Suprapubic skin (tissue), 4 donors: Measurements from ENCODE around the gene UGT2A2. TPM values are rescaled to one million over a fixed set of nuclear protein-coding genes. Genes with fewer than 3 reads are reported as not detected.
"Not testable (repeated sequence)": the region's sequence is repeated elsewhere in the genome, so short reads cannot be mapped to it uniquely, and the experiment has no call there.

Experiments used
- DNase-seq, 2 donors: peaks; one replicate each; pipeline ENCODE4 v3.0.0-alpha.2; 2019; ENCODE audit warnings: low spot score in 2 of 2
- H3K27ac ChIP-seq: fragments of 200-600 bp; sonication (generic); one replicate; pipeline ENCODE4 v1.5.1; 2019
- H3K27me3 ChIP-seq: fragments of 200-600 bp; sonication (generic); one replicate; pipeline ENCODE4 v1.5.1; 2019
- H3K36me3 ChIP-seq: fragments of 200-600 bp; sonication (generic); one replicate; pipeline ENCODE4 v1.5.1; 2019
- H3K4me1 ChIP-seq: fragments of 200-600 bp; sonication (generic); one replicate; pipeline ENCODE4 v1.5.1; 2019
- H3K4me3 ChIP-seq: fragments of 200-600 bp; sonication (generic); one replicate; pipeline ENCODE4 v1.5.1; 2019; ENCODE audit warnings: mild to moderate bottlenecking
- H3K9me3 ChIP-seq: fragments of 200-600 bp; sonication (generic); one replicate; pipeline ENCODE4 v1.5.1; 2019
- EP300 ChIP-seq: sonication (generic); formaldehyde crosslinking; IDR thresholded peaks from one replicate; pipeline ENCODE4 v1.6.1; 2017; ENCODE audit warnings: antibody characterized with exemption
- POLR2A ChIP-seq, 2 donors: fragments of 450-650 bp; IDR thresholded peaks; one replicate each; pipeline ENCODE4 v1.6.1; 2017; ENCODE audit warnings: antibody characterized with exemption in 2 of 2, mild to moderate bottlenecking in 2 of 2, moderate library complexity in 2 of 2
- POLR2AphosphoS5 ChIP-seq, 3 donors: sonication (generic); formaldehyde crosslinking; IDR thresholded peaks; one replicate each; pipeline ENCODE4 v1.6.1; 2017; ENCODE audit warnings: antibody characterized with exemption in 3 of 3
- WGBS: methylation state at CpG from one replicate; pipeline ENCODE4 v1.1.5; 2018; 5-methylcytosine and 5-hydroxymethylcytosine counted together
- total RNA-seq, 4 donors: library from RNA; depleted of rRNA; stranded (reverse); fragments of >200 nt; gene quantifications; one replicate each; pipeline ENCODE4 v1.1.0, GENCODE V29; 2016
- TF ChIP-seq, protein P1 (sequence below), 2 donors: fragments of 200-600 bp in 1 of 2; fragments of 450-650 bp in 1 of 2; sonication (generic) in 1 of 2; IDR thresholded peaks; one replicate each; pipeline ENCODE4 v1.5.1; 2016 to 2019; ENCODE audit warnings: antibody characterized with exemption in 2 of 2, mild to moderate bottlenecking in 1 of 2, moderate library complexity in 1 of 2

UGT2A2 gene
- not detected for total RNA-seq

DNA sequence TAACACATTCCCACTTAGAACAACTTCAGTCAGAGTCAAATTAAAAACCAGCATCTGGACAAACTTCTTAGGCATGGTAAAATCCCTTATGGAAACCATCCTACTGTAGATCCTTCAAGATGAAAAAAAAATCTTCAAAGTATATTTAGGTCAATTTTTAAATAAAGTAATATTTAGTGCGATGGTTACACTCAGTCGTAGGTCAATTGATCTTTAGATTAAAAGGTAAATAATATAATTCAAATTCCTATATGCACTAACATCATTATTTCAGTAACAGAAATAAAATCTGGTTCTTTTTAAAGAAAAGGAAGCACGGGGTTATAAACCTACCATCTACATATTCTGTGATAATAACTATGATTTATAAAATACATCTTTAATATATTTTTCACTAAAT is at the start of gene UGT2A2:
Gene UGT2A2, minus strand, starts transcription at position 101 of the 400 bp plus-strand sequence. Its CDS starts 2 bp downstream, at position 99.
- TF ChIP-seq POLR2A (IDR thresholded peaks at IDR 0.05) (no peak), EP300 (no peak), POLR2AphosphoS5 (IDR thresholded peaks at IDR 0.05) (no peak)
- TF ChIP-seq, protein P1, sequence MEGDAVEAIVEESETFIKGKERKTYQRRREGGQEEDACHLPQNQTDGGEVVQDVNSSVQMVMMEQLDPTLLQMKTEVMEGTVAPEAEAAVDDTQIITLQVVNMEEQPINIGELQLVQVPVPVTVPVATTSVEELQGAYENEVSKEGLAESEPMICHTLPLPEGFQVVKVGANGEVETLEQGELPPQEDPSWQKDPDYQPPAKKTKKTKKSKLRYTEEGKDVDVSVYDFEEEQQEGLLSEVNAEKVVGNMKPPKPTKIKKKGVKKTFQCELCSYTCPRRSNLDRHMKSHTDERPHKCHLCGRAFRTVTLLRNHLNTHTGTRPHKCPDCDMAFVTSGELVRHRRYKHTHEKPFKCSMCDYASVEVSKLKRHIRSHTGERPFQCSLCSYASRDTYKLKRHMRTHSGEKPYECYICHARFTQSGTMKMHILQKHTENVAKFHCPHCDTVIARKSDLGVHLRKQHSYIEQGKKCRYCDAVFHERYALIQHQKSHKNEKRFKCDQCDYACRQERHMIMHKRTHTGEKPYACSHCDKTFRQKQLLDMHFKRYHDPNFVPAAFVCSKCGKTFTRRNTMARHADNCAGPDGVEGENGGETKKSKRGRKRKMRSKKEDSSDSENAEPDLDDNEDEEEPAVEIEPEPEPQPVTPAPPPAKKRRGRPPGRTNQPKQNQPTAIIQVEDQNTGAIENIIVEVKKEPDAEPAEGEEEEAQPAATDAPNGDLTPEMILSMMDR (IDR thresholded peaks at IDR 0.05), result no peak
- no peak within 1 kb of the TSS for H3K4me3 ChIP-seq
- no peaks in the 10 kb centered on the region for H3K36me3 ChIP-seq
- no peaks in the 10 kb centered on the region for H3K27me3 ChIP-seq
- no peak for DNase-seq
- H3K27ac ChIP-seq, result no peak within 1 kb of the TSS
- H3K4me1 ChIP-seq, result no peaks in the 10 kb centered on the region
- 92% methylated on average over 3 of the region's 3 CpGs for WGBS
- no peaks in the 10 kb centered on the region for H3K9me3 ChIP-seq

DNA sequence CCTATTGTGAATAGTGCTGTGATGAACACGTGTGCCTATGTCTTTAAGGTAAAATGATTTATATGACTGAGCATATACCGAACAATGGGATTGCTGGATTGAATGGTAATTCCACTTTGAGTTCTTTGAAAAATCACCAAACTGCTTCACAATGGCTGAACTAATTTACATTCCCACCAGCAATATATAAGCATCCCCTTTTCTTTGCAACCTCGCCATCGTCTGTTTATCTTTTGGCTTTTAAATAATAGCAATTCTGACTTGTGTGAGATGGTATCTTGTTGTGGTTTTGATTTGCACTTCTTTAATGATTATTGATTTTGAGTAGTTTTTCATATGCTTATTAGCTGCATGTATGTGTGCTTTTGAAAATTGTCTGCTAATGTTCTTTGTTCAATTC is 45.4 kb upstream of the UGT2A2 start:
- Histone ChIP-seq H3K27me3 (no peaks in the 10 kb centered on the region), H3K27ac (no peak overlapping the region), H3K4me1 (peaks cover 2% of the 10 kb centered on the region), H3K4me3 (no peak overlapping the region), H3K36me3 (no peaks in the 10 kb centered on the region), H3K9me3 (no peaks in the 10 kb centered on the region)
- 63% methylated on average over 4 of the region's 4 CpGs for WGBS
- TF ChIP-seq, protein P1 (IDR thresholded peaks at IDR 0.05), result no peak
- TF ChIP-seq POLR2AphosphoS5 (IDR thresholded peaks at IDR 0.05) (no peak), POLR2A (IDR thresholded peaks at IDR 0.05) (no peak), EP300 (no peak)
- no peak for DNase-seq

DNA sequence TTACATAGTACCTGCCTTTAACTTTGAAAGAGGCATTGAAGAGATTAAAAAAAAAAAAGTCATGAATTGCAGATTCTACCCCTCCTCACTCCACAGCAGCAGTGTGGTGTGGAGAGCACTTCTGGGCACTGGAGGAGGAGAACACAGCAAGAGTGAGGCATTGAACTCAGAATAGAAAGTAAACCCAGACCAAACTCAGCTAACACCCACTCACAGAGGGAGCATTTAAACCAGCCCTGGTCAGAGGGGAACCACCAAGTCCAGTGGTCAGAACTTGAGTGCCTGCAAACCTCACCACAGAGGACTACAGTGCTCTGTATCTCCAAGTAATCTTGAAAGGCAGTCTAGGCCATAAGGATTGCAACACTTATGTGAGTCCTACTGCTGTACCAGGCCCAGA is 29.2 kb upstream of the UGT2A2 start:
- DNase-seq, result no peak
- no peaks in the 10 kb centered on the region for H3K4me1 ChIP-seq

DNA sequence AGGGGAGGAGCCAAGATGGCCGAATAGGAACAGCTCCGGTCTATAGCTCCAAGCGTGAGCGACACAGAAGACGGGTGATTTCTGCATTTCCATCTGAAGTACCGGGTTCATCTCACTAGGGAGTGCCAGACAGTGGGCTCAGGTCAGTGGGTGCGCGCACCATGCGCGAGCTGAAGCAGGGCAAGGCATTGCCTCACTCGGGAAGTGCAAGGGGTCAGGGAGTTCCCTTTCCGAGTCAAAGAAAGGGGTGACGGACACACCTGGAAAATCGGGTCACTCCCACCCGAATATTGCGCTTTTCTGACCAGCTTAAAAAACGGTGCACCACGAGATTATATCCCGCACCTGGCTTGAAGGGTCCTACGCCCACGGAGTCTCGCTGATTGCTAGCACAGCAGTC is 24.6 kb upstream of the UGT2A2 start:
- H3K9me3 ChIP-seq, result not testable (repeated sequence)
- WGBS, result 86% methylated on average over 22 of the region's 22 CpGs

More for the DNA sequence above, 29.2 kb upstream of the UGT2A2 start:
- Histone ChIP-seq H3K27ac (no peak overlapping the region), H3K36me3 (no peaks in the 10 kb centered on the region), H3K9me3 (no peaks in the 10 kb centered on the region), H3K27me3 (no peaks in the 10 kb centered on the region), H3K4me3 (no peak overlapping the region)
- TF ChIP-seq, protein P1 (IDR thresholded peaks at IDR 0.05), result no peak
- TF ChIP-seq POLR2AphosphoS5 (IDR thresholded peaks at IDR 0.05) (no peak), EP300 (no peak), POLR2A (IDR thresholded peaks at IDR 0.05) (no peak)

DNA sequence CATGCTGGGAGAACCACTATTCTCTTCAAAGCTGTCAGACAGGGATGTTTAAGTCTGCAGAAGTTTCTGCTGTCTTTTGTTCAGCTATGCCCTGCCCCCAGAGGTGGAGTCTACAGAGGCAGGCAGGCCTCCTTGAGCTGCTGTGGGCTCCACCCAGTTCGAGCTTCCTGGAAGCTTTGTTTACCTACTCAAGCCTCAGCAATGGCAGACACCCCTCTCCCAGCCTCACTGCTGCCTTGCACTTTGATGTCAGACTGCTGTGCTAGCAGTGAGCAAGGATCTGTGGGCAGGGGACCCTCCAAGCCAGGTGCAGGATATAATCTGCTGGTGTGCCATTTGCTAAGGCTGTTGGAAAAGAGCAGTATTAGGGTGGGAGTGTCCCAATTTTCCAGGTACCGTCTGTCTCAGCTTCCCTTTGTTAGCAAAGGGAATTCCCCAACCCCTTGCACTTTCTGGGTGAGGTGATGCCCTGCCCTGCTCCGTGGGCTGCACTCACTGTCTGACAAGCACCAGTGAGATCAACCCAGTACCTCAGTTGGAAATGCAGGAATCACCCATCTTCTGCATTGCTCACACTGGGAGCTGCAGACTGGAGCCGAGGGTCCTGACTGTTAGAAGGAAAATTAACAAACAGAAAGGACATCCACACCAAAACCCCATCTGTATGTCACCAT is 21.8 kb upstream of the UGT2A2 start:
- not testable (repeated sequence) for H3K9me3 ChIP-seq, H3K27ac ChIP-seq, DNase-seq, H3K4me1 ChIP-seq, H3K36me3 ChIP-seq, H3K27me3 ChIP-seq, H3K4me3 ChIP-seq
- 69% methylated on average over 4 of the region's 4 CpGs for WGBS

More for the DNA sequence above, 24.6 kb upstream of the UGT2A2 start:
- H3K36me3 ChIP-seq, H3K4me3 ChIP-seq, H3K27ac ChIP-seq, H3K27me3 ChIP-seq, DNase-seq, H3K4me1 ChIP-seq: not testable (repeated sequence)

DNA sequence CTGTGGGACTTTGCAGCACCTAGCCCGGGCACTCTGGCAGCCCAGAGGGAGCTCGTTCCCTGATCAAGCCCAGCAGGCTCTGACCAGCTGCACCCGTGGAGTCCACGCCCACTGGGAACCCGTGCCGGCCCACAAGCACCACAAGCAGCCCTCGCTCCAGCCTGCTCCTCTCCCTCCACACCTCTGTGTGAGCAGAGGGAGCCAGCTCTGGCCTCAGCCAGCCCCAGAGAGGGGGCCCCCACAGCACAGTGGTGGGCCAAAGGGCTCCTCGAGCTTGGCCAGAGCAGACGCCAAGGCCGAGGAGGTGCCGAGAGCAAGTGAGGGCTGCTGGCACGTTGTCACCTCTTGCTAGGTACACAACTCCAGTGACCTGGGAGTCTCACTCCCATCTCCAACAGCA is 18.7 kb upstream of the UGT2A2 start:
- Histone ChIP-seq H3K4me1 (no peaks in the 10 kb centered on the region), H3K36me3 (no peaks in the 10 kb centered on the region), H3K27me3 (no peaks in the 10 kb centered on the region), H3K9me3 (no peaks in the 10 kb centered on the region), H3K27ac (no peak overlapping the region), H3K4me3 (no peak overlapping the region)
- WGBS, result 94% methylated on average over 3 of the region's 12 CpGs
- TF ChIP-seq POLR2AphosphoS5 (IDR thresholded peaks at IDR 0.05), result no peak
- no peak for TF ChIP-seq POLR2A (IDR thresholded peaks at IDR 0.05)
- TF ChIP-seq EP300, result no peak
- TF ChIP-seq, protein P1 (IDR thresholded peaks at IDR 0.05), result no peak
- no peak for DNase-seq
